ENCODE data around the gene CUL1.

GRCh38 chr7:148802101-148802493 is 103.4 kb downstream of the CUL1 start:
- TF ChIP-seq CTCF (conservative IDR thresholded peaks at IDR 0.05; ENCODE audit: low read depth in 2 of 2) (no peak), CREB1 (CRISPR knock-in tag; IDR thresholded peaks at IDR 0.05; ENCODE audit: low read depth) (no peak), EZH2phosphoT487 (IDR thresholded peaks at IDR 0.05; ENCODE audit: unreplicated experiment) (no peak), POLR2AphosphoS5 (IDR thresholded peaks at IDR 0.05; ENCODE audit: low read depth) (0 out of 2 replicates have a peak, but pooled peaks have one; percentile 3)
